Activated CD4-positive, alpha-beta T cell treated with anti-CD3 and anti-CD28 coated beads, Interleukin-2, amount 50 U/mL, for 24 hours (primary cell): ENCODE results near the gene ZNF653.
"Not testable (repeated sequence)": the region's sequence is repeated elsewhere in the genome, so short reads cannot be mapped to it uniquely, and the experiment has no call there.

Source experiments
- DNase-seq, 2 donors: peaks; one replicate each; pipeline ENCODE4 v3.0.0-alpha.2; 2020; ENCODE audit warnings: low read depth in 1 of 2, low spot score in 1 of 2

The ZNF653 gene

DNA sequence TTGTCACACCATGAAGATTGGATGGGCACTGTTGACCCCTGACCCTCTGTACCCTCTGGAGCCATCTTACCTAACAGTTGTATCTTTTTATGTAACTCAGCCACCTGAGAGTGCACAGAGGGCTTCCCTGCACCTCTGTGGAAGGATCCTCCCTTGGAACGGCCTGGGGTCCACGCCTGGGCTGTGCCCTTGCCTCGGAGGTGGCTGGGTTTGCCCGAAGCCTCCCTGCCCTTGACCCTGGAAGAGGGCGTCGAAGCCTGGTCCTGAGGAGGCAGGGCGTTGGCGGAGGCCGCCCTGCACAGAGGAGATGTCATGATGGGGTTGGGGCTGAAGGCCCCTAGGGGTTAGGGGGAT is 71.0 kb downstream of the ZNF653 start:
- DNase-seq, result no peak

DNA sequence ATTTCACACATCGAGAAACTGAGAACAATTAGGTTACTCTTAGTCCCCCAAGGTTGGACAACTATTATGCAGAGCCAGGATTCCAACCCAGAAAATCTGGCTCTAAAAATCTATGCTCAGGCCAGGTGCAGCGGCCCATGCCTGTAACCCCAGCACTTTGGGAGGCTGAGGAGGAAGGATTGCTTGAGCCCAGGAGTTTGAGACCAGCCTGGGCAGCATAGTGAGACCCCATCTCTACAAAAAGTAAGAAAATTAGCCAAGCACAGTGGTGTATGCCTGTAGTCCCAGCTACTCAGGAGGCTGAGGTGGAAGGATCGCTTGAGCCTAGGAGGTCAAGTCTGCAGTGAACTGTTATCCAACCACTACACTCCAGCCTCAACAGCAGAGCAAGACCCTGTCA is 72.1 kb downstream of the ZNF653 start:
- DNase-seq, result not testable (repeated sequence)
